ENCODE data around the gene CFAP20.
A peak's percentile ranks its signal among the peaks of the same experiment; 100 is the strongest.

Gene CFAP20

DNA sequence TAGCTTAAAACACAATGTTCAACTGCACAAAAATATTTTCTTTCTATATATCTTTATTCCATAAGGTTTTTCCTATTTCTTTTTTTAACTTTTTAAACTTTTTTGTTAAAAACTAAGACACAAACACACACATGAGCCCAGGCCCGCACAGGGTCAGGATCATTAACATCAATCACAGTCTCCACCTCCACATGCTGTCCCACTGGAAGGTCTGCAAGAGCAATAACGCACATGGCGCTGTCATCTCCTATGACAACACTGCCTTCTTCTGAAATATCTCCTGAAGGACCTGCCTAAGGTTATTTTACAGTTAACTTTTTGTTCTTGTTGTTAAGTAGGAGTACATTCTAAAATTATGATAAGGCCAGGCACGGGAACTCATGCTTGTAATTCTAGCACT is 4.1 kb downstream of the CFAP20 start:
- DNase-seq = no peak

- no peak for DNase-seq
Measured at GRCh38 chr16:58124601-58124915, 4.6 kb downstream of the CFAP20 start.

DNA sequence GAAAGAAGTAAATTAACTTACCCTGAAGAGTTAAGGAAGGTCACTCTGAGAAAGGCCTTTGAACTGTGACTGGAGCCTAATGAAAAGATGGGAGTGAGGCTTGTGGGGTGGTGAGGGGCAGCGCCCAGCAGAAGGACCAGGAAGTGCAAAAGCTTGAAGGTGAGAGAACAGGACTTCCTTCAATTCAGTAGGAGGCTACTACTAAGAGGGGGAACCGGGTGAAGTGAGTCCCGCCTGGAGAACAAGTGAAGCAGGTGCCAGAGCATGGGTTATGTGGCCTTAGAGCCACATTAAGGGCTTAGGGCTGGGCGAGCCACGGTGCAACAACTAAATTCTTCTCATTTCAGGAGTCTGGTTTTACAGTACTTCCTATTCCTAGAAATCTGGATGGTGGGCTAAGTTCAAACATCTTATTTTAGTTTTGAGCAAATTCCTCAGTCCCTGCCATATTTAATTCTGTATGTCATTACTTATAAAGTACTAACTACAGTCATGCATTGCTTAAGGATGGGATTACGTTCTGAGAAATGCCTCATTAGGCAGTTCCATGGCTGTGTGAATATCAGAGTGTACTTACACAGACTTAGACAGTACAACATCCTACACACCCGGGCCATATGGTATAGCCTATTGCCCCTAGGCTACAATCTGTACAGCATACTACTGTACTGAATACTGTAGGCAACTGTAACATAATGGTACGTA is 5.1 kb downstream of the CFAP20 start:
- DNase-seq = no peak

DNA sequence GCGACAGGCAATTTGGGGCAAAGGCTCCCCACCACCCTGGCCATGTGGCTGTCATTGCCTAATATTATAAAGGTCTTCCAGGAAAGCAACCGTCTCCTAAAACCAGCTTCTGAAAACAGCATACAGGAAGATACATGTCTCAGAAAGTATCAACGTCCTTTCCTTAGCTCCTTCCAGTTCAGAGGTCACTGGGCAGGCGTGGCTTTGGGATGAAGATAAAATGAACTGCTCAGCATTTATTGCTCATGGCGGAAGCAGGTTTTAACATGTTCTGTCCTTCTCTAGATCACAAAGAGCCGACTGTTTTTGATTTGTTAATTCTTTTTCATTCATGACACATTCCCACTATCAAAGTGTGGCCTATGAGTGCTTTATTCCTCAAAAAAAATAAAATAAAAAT is 8.0 kb downstream of the CFAP20 start:
- DNase-seq = no peak

GRCh38 chr16:58120234-58120633 is 8.9 kb downstream of the CFAP20 start:
- DNase-seq = no peak

- peak in 7 of 56 donors; percentile 11 to 48 (median 23) for DNase-seq
Measured at GRCh38 chr16:58119509-58119845, 9.7 kb downstream of the CFAP20 start.

DNA sequence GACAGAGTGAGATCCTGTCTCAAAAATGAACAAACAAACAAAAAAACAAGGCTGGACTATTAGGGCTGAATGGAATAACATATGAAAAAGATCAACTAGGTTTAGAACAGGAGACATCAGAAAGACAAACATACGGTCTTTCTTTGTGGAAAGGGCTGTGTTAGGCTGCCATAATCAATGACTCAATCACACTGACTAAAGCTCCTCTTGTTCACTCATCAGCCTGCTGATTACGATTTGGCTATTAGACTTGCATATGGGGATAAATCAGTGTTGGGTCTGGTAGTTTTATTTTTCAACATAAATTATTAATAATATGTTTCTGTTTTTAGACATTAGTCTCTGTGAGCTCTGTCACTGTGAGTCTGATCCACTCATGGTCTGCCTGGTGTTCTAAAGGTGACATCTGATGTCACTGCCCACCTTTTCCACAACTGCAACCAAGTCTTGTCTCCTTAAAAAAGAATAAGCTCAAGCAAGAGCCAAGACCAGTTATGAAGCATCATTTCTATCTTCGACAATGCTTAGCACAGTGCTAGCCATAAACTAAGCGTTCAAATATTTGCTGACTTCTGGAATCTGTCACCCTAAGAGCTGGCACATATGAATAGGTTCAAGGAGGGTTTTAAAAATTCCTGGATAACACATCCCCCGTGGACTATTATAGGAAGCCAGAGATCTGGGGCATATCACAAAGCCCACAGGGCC is 10.2 kb downstream of the CFAP20 start:
- no peak for DNase-seq

DNA sequence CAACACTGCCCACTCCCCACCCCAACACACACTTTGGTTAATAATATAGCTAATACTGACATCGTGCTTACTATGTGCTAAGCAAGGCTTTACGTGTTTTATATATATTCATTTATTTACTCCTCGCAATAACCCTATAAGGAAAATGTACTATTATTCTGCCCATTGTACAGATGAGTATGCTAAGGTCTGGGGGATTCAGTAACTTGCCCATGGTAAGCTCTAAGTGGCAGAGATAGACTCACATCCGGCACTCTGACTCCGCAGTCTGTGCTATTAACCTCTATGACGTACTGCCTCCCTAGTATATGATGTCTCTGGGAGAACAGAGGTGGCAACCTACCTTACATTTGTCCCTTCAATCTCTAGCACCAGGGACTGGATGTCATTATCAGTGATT is 12.7 kb downstream of the CFAP20 start:
- DNase-seq = no peak

DNA sequence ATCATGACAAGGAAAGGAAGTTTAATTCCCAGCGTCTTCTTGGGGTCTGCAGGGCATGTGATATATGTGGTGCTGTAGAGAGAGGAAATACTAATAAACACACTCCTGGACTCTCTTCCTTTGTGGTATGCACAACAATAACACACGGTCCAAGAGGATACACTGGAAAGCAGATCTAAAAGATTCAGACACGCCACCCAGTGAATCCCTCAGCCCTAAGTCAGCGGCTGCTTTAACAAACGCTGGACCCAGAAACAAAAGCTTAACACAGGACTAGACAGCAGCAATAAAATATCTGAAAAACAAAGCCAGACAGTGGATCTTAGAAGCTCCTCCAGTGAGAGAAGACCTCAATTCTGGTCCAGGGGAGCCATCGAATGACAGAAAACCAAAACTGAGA is 13.1 kb downstream of the CFAP20 start:
- no peak for DNase-seq

- no peak for DNase-seq
Measured at GRCh38 chr16:58114827-58115825, 14.1 kb downstream of the CFAP20 start.

GRCh38 chr16:58111302-58111627 is 17.9 kb downstream of the CFAP20 start:
- no peak for DNase-seq

DNA sequence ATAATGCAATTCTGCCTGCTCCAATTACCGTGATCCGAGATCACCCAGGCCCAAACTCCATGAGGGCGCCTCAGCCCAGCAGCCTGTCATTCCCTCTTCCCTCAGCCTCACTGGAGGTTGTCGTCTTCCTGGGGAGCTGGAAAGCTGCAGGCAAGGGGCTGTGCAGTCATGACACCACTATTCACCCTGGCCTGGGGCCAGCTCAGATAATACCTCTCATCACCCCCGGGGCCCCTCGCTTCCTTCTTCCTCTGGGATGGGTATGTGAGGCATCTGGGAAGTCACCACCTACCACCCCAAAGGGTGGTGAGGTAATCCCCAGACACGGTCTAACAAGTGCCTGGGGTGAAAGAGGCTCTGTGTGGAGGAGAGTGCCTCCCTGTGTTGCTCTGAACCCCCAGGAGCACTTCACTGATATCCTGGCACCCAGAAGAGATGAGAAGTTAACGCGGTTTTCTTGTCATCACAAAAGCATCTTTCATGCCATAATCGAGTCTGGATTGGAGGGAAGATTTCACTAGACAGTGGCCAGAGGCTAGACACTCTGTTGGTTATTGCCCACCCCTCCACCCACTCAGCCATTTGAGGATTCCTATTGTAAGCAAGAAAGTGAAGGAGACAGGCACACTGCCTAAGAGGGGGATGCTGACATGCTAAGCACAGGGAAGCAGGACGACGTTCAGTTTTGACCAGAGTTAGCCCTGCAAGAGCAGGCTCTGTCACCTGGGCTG is 18.4 kb downstream of the CFAP20 start:
- peak in 1 of 56 donors; percentile 25 for DNase-seq

GRCh38 chr16:58109881-58110280 is 19.3 kb downstream of the CFAP20 start:
- DNase-seq = no peak

- no peak for DNase-seq
Measured at GRCh38 chr16:58109330-58109729, 19.9 kb downstream of the CFAP20 start.

DNA sequence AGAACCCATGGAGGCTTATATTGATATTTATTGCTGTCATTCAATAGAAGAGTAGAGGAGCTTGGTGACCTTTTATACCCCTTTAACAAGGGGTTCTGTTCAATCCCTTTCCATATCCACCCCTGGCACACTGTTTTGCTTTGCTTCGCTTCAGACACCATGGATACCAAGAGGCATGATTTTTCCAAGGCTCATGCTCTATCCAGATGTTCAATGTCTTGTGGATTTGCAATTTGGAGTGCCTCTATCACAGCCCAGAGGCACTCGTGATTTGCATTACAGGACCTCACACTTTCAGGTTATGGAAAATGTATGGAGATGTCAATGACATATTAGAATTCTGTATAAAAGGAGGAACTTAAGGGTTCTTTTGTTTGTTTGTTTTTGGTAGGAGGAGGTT is 21.5 kb downstream of the CFAP20 start:
- no peak for DNase-seq

DNA sequence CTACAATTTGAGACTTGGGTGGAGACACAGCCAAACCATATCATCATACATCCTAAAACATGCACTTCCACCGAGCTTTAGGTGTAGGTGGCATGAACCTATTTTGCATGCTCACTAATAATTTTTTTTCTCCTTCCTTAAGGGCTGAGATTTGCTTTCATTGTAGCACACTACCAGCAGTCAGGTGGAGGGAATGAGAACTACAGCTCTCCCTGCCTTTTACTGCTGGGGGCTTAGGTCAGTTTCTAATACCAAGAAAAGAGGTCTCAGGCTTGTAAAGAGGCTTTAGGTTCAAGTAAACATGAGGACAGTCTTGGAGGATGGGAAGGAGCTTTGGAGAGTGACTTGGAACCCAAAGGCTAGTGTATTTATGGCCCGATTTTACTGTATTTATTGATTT is 22.0 kb downstream of the CFAP20 start:
- DNase-seq = no peak

- DNase-seq = no peak
Measured at GRCh38 chr16:58105631-58106030, 23.6 kb downstream of the CFAP20 start.

DNA sequence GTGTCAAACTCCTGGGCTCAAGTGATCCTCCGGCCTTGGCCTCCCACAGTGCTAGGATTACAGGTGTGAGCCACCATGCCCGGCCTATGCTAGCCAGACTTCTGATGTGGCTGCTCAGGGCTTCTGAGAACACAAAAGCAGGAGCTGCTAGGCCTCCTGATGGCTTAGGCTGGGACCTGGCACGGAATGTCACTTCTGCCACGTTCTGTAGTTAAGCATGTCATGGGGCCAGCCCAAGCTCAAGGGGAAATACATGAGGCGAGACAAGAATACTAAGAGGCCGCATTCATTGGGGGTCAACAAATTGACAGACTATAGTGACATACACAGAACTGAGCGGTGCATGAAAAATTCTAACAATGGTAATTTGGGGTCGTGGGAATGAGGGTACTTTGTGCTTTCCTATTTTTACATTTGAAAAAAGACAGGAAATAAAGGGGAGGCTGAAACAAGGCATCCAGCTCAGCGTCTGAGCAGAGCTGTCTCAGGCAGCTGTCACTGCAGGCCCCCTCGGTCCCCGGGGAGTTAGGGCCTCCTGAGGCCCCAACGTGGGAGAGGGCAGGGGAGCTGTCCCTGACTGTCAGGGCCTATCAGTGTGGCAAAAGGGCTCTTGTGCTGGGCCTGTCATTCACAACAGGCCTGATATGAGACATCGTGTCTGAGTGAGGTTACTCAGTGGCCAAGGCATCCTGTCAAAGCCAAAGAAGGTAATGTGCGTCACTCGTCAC is 26.4 kb downstream of the CFAP20 start:
- no peak for DNase-seq

DNA sequence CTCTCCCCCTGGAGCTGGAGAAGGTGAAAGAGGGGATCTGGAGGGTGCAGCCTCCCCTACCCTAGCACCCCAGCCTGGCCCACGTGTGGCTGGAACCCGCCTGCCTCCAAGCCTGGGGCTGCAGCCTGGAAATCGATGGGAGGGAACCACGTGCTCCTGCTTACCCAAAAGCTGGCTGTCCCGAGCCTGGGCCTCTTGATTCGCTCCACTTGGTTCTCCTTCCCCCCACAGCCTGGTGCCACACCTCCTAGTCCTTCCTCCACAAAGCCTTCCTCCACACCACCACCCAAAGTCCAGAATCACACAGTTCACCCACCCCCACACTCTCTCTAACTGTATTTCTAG is 29.3 kb downstream of the CFAP20 start:
- DNase-seq = no peak

DNA sequence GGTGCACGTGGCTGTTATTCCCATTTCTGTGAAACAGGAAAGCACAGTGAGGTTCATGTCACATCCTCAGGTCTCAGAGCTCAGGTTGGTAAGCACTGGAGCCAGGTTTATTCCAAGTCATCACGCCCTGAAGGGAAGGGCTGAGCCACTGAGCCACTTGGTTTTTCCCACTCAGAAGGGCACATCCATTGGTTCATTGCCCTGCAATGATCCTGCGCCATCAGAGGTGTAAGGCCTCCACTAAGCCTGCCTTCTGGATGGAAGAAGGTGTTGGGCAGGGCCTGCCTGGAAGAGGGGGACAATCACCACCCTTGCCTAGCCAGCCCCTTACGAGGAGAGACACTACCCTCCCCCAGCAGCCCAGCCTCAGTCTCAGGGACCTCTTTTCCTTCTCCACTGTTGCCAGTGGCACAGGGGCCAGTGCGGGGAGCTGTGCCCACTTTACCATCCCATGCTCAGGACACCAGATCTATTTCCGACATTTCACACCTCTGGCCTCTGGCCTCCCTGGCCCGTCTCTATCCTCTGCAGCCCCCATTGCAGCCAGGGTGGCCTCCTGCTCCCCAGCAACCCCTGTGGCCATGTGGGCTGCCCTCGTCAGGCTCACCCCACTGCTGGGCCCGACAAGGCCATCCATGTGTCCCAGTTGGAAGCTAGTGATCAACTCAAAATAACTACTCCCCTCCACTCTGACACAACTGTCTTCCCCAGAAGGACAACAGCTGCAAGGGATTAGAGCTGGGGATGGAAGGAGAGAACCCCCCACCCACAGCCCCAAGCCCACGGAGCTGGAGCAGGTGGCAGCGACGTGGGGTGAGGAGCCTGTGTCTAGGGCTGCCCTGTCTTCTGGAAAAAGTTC is 29.9 kb downstream of the CFAP20 start:
- DNase-seq = no peak
